CD1c-positive myeloid dendritic cell (primary cell): Measurements from ENCODE around the gene PPFIA4.

Experiments
- DNase-seq: peaks from one replicate; pipeline ENCODE4 v3.0.0-alpha.2; 2016; ENCODE audit errors: extremely low spot score

The PPFIA4 gene

DNA sequence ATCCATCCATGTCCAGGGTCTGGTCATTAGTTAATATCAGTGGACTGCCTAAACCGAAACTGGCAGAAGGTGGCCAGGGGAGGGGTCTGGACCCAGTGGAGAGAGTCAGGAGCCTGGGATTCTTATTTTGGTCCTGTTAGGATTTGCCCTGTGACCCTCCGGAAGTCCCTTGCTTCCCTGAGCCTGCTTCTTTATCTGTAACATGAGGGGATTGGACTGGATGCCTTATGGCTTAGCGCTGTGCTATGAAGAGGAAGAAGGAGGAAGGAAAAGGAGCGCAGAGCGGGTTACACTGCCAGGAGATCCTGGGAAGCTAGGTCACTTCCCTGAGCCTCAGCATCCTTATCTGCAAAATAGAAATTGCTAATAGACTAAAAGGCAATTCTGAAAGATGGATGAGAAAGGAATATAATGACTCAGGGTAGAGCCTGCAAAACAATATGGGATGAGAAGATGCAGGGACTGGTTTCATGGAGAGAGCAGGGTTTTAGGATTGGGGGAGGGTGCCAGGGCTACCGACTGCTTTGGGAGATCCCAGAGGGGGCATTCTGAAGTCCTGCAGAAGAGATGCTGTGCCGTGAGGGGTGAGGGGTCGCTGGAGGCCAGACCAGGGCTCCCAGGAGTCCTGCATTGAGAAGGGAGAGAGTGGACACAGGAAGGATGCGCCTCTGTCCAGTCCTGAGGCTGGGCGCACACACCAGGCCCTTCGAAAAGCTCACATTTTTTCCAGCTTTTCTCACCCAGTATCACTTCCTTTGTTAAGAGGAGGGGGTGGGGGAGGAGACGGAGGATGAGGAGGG is 100.8 kb downstream of the PPFIA4 start:
- DNase-seq: peak; percentile 42

DNA sequence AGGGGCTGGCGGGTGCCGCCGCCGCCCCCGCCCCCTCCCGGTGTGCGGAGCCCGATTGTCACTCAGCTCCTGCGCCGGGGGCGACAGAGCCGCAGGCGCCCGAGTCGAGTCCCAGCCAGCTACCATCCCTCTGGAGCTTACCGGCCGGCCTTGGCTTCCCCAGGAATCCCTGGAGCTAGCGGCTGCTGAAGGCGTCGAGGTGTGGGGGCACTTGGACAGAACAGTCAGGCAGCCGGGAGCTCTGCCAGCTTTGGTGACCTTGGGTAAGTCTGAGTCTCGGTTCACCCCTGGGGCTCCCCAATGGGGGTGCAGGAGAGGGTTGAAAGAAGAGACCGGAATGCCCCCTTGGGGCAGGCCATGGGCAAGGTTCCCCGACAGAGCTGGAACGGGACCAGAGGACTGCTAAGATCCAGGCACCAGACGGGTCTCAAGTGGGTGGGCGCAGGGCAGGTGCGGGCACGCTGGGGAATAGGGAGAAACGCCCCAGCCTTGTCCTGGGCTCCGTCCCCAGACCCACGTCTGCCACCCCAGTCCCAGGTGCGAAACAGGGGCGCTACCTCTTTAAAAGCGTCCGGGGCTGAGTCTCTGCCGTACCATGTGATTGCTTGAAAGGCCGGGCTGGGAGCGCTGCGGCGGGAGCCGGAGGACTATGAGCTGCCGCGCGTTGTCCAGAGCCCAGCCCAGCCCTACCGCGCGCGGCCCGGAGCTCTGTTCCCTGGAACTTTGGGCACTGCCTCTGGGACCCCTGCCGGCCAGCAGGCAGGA is 101.6 kb downstream of the PPFIA4 start, which contains the start of gene ADORA1:
Gene ADORA1, plus strand, starts transcription at position 61 of the 765 bp plus-strand sequence. CDS start 1,116 bp downstream, outside the sequence.
- peak; percentile 48 for DNase-seq

DNA sequence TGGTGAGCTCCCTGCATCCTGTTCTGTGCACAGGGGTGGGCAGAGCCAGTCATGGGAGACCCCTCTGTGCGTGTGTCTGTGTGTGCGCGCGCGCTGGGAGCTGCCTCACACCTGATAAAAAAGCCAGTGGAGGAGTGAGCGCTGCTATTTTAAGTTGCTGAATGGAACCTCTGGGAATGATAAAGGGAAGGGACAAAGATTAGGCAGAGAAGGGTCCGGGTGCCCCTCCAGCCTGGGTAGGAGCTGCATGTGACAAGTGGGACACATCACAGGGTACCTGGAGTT is 102.1 kb downstream of the PPFIA4 start:
- DNase-seq: no peak
